Fibroblast of the aortic adventitia (primary cell): ENCODE measurements around the gene ITPR1. TPM values are rescaled to one million over a fixed set of nuclear protein-coding genes. Genes with fewer than 3 reads are reported as not detected.

ENCODE experiments used
- DNase-seq: peaks from one replicate; pipeline ENCODE4 v3.0.0-alpha.2; 2010; ENCODE audit warnings: low read depth
- H3K4me3 ChIP-seq: 2 replicates; pipeline ENCODE4 v1.5.1; 2011; ENCODE audit warnings: low read depth, mild to moderate bottlenecking, control low read depth, low read length, moderate library complexity
- CTCF ChIP-seq: IDR thresholded peaks from 2 replicates; pipeline ENCODE4 v1.5.1; 2011; ENCODE audit warnings: mild to moderate bottlenecking, low read length, control low read depth, inconsistent platforms; ENCODE audit not compliant: insufficient read depth
- total RNA-seq: library from RNA; depleted of rRNA; stranded (reverse); fragments of >200 nt; gene quantifications from 2 replicates; pipeline ENCODE4 v1.2.3, GENCODE V29; 2012; ENCODE audit warnings: low replicate concordance

ITPR1 gene
- total RNA-seq, 1 donor = 8.9 TPM

DNA sequence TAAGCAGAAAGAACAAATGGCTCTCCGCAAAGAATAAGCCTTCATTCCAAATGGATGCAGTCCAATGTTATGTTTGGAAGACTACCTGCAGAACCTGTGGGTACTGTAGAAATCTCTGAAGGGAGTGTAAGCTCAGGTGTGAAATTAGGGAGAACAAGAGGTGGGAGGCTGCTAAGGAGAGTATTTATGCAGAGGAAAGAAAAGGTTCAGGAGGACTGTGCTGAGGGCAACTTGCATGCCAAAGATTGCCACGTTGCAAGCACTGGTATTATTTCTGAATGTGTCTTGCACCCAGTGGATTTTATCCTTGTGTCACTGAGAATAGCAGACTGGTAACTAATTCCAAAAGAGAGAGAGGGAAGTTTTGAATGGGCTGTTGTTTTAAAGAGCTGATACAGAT lies 144.1 kb downstream of the ITPR1 start:
- no peak overlapping the region for H3K4me3 ChIP-seq
- DNase-seq = no peak
- no peak for TF ChIP-seq CTCF

GRCh38 chr3:4641863-4642563 lies 148.9 kb downstream of the ITPR1 start:
- TF ChIP-seq CTCF = no peak
- no peak for DNase-seq
- no peak overlapping the region for H3K4me3 ChIP-seq

- no peak for DNase-seq
- TF ChIP-seq CTCF = no peak
- no peak overlapping the region for H3K4me3 ChIP-seq
Measured at GRCh38 chr3:4642611-4643010, 149.5 kb downstream of the ITPR1 start.

GRCh38 chr3:4643904-4644547 lies 150.9 kb downstream of the ITPR1 start:
- no peak overlapping the region for H3K4me3 ChIP-seq
- DNase-seq = no peak
- no peak for TF ChIP-seq CTCF

DNA sequence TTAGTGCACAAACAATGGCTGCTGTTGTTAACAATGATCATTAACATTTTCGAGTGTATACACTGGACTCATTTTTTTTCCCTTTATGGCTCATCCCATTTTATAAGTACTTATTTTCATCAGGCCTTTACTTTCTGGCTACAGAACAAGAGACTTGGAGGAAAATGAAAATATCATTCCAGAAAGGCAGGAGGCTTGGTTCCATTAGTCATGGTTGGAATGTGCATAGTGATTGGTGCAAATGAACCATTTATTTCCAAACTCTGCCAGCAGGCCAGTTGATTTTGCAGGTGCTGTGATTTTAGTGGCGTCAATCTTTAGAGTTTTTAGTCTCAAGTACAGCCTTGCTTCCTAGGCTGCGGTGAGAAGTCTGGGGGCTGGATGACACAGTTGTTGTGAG lies 151.8 kb downstream of the ITPR1 start:
- no peak overlapping the region for H3K4me3 ChIP-seq
- peak; percentile 10 for DNase-seq
- TF ChIP-seq CTCF = no peak

DNA sequence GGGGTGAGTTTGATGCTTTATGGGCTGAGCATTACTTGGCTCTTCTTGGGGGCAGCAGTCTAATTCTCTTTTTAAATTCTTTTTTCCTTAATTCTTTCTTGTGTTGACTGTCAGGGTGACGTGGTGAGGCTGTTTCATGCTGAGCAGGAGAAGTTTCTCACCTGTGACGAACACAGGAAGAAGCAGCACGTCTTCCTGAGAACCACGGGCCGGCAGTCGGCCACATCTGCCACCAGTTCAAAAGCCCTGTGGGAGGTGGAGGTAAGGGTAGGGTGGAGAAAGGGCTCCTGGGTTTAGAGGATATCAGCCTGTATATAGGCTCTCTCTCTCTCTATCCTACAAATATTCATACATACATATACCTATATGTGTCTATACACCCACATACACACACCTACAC lies 152.3 kb downstream of the ITPR1 start:
- no peak for DNase-seq
- no peak for TF ChIP-seq CTCF
- H3K4me3 ChIP-seq = no peak overlapping the region
